Loucy (cell line): Measurements from ENCODE around the gene CDK1.

Source experiments
- EZH2phosphoT487 ChIP-seq: fragments of 200-600 bp; IDR thresholded peaks from 2 replicates; pipeline ENCODE4 v1.6.1; 2018; ENCODE audit warnings: antibody characterized with exemption, mild to moderate bottlenecking, moderate library complexity, borderline replicate concordance
- TF ChIP-seq, protein P1 (sequence below): fragments of 200-600 bp; sonication (generic); conservative IDR thresholded peaks from 2 replicates; pipeline ENCODE4 v1.5.1; 2014; ENCODE audit warnings: mild to moderate bottlenecking, antibody characterized with exemption, low read length

DNA sequence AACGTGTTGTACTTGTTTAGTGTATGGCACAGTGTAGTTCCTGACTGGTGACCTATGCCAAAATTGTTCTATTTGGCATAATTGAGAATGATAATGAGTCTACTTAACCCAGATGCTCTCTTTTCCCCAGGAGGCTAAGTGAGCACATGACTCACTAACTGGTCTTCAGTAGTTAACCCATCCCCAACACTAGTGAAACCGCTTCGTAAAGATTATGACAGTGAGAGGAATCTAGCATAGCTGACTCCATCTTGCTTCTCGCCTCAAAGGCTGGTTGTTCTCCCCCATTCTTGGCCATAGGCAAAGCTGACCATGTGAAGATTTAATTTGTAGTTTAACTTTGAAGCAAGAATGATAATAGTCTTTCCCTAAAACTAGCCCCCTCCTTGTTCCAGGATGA lies 47.2 kb downstream of the CDK1 start:
- TF ChIP-seq, protein P1, sequence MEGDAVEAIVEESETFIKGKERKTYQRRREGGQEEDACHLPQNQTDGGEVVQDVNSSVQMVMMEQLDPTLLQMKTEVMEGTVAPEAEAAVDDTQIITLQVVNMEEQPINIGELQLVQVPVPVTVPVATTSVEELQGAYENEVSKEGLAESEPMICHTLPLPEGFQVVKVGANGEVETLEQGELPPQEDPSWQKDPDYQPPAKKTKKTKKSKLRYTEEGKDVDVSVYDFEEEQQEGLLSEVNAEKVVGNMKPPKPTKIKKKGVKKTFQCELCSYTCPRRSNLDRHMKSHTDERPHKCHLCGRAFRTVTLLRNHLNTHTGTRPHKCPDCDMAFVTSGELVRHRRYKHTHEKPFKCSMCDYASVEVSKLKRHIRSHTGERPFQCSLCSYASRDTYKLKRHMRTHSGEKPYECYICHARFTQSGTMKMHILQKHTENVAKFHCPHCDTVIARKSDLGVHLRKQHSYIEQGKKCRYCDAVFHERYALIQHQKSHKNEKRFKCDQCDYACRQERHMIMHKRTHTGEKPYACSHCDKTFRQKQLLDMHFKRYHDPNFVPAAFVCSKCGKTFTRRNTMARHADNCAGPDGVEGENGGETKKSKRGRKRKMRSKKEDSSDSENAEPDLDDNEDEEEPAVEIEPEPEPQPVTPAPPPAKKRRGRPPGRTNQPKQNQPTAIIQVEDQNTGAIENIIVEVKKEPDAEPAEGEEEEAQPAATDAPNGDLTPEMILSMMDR: no peak
- no peak for TF ChIP-seq EZH2phosphoT487
